Nephron progenitor cell (in vitro differentiated cells): ENCODE data around the gene NRG2.

Experiments used
- DNase-seq: peaks from one replicate; pipeline ENCODE4 v3.0.0; 2021
- H3K27ac Mint-ChIP-seq: 2 replicates; pipeline ENCODE4 v1.8.0; 2021; ENCODE audit warnings: mild to moderate bottlenecking, moderate library complexity, mixed read lengths
- H3K27me3 Mint-ChIP-seq: 2 replicates; pipeline ENCODE4 v1.8.0; 2021; ENCODE audit warnings: mild to moderate bottlenecking, low read depth, mixed read lengths; ENCODE audit not compliant: poor library complexity
- H3K36me3 Mint-ChIP-seq: 2 replicates; pipeline ENCODE4 v1.8.0; 2021; ENCODE audit warnings: low read depth, mixed read lengths
- H3K4me1 Mint-ChIP-seq: 2 replicates; pipeline ENCODE4 v1.8.0; 2021; ENCODE audit warnings: mixed read lengths
- H3K4me3 Mint-ChIP-seq: 2 replicates; pipeline ENCODE4 v1.8.0; 2021; ENCODE audit warnings: mild to moderate bottlenecking, moderate library complexity, mixed read lengths
- H3K9me3 Mint-ChIP-seq: 2 replicates; pipeline ENCODE4 v1.8.0; 2021; ENCODE audit warnings: mild to moderate bottlenecking, moderate library complexity, mixed read lengths
- TF ChIP-seq, protein P1 (sequence below): fragments of 200-600 bp; sonication (generic); IDR thresholded peaks from 2 replicates; pipeline ENCODE4 v1.5.0; 2021; ENCODE audit warnings: antibody characterized with exemption

Gene NRG2

DNA sequence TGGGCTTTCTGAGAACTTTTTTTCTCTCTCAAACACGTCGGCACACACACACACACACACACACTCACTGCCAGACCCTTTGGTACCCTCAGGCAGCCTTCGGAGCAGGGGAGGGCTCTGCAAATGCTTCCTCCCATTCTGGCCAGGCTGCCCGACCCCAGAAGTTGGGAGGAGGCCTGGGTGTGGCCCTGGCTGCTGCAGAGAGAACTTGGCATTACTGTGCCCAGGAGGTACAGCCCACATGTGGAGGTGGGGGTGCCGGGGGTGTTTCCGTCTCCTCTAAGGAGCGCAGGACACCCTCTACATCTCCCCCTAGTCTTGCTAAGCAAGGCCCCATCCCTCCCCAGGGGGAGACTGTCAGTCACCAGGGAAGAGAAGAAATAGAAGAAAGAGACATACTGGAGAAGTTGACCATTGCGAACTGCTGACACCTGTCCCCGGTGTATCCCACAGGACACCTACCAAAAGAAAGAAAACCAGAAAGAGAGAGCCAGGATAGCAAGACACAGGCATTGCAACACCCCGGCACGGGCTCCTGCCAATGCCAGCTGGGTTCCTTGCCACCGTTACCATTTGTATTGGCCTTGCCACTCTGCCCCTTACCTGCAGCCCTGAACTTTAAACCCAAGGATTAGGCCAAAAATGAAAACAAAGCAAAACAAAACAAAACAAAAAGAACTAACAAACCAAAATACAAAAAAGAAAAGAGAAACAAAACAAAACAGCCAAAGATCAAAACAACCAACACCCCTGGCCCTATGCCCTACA is 178.2 kb downstream of the NRG2 start:
- Mint-ChIP-seq H3K4me3 (no peak overlapping the region), H3K9me3 (no peaks in the 10 kb centered on the region), H3K36me3 (no peaks in the 10 kb centered on the region), H3K4me1 (no peaks in the 10 kb centered on the region), H3K27ac (no peak overlapping the region), H3K27me3 (peaks cover 38% of the 10 kb centered on the region)
- TF ChIP-seq, protein P1, sequence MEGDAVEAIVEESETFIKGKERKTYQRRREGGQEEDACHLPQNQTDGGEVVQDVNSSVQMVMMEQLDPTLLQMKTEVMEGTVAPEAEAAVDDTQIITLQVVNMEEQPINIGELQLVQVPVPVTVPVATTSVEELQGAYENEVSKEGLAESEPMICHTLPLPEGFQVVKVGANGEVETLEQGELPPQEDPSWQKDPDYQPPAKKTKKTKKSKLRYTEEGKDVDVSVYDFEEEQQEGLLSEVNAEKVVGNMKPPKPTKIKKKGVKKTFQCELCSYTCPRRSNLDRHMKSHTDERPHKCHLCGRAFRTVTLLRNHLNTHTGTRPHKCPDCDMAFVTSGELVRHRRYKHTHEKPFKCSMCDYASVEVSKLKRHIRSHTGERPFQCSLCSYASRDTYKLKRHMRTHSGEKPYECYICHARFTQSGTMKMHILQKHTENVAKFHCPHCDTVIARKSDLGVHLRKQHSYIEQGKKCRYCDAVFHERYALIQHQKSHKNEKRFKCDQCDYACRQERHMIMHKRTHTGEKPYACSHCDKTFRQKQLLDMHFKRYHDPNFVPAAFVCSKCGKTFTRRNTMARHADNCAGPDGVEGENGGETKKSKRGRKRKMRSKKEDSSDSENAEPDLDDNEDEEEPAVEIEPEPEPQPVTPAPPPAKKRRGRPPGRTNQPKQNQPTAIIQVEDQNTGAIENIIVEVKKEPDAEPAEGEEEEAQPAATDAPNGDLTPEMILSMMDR, result no peak
- no peak for DNase-seq

DNA sequence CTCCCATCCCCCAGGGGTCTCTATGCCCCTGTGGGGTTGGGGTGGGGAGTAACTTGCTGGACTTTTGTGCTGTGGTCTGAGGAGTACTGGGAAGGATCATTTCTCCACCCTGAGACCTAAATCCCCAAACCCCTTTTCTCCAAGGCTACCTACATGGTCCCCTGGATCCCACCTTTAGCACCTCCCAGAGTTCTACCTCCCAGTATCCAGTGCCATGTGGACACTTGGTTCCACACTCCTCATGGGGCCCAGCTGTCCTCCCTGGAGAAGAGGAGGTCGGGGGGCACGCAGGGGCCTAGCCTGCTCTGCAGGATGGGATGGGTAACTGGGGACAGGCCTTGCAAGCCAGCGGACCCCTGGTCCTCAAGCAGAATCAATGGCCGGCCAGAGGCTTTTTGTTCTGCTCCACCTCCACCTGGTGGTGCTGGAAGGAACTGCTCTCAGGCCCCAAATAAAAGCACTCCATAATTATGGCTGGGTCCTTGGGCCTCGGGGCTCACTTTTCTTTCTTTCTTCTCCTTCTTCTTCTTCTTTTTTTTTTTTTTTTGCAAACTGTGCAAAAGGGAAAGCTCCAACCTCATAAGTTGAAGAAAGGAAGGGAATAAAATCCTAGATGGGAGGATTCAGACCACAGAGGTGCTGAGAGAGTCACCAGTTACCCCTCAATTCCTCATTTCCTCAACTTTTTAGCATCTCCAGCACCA is 179.1 kb downstream of the NRG2 start:
- TF ChIP-seq, protein P1, result peak; percentile 93
- H3K36me3 Mint-ChIP-seq, result no peaks in the 10 kb centered on the region
- H3K4me1 Mint-ChIP-seq, result no peaks in the 10 kb centered on the region
- H3K27me3 Mint-ChIP-seq, result peaks cover 35% of the 10 kb centered on the region
- no peak overlapping the region for H3K4me3 Mint-ChIP-seq
- no peaks in the 10 kb centered on the region for H3K9me3 Mint-ChIP-seq
- DNase-seq, result peak; percentile 80
- H3K27ac Mint-ChIP-seq, result no peak overlapping the region

DNA sequence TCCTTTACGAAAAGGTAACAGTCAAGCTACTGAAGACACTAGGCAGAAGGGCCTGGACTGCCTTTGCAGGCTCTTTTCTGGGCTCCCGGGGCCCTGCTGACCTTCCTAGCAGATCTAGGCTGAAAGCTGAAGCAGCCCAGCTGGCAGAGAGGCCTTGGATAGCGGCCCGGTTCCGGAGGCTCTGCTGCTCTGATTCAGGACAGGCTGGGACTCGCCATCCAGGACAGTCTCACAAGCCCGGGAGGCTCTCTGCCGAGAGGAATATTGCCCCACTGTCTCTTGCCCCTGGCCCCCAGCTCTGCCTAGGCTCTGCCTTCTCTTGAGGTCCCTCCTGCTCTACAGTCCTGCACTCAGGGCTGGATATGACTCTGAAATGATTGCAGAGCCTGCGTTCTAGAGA is 179.7 kb downstream of the NRG2 start:
- no peaks in the 10 kb centered on the region for H3K4me1 Mint-ChIP-seq
- TF ChIP-seq, protein P1, result no peak
- H3K9me3 Mint-ChIP-seq, result no peaks in the 10 kb centered on the region
- no peaks in the 10 kb centered on the region for H3K36me3 Mint-ChIP-seq
- DNase-seq, result no peak
- H3K4me3 Mint-ChIP-seq, result no peak overlapping the region
- no peak overlapping the region for H3K27ac Mint-ChIP-seq
- H3K27me3 Mint-ChIP-seq, result peaks cover 30% of the 10 kb centered on the region

DNA sequence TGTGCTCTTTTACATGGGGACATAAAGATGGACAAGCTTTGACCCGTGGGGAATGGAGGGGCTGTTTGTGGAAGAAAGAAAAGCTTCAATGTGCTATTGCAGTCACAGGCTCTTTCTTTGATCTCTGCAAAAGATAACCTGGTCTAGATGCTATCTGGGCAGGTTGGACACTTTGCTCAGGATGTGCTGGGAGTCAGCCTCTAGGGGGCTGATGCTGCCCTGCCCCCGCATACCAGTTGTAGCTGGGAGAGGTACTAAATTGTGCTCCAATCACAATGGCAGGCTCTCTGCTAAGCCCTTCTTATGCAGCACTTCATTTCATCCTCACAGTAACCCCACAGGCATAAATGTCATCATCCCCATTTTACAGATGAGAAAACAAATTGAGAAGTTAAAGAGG is 180.3 kb downstream of the NRG2 start:
- H3K27me3 Mint-ChIP-seq, result peaks cover 27% of the 10 kb centered on the region
- no peaks in the 10 kb centered on the region for H3K36me3 Mint-ChIP-seq
- no peak overlapping the region for H3K4me3 Mint-ChIP-seq
- TF ChIP-seq, protein P1, result no peak
- no peaks in the 10 kb centered on the region for H3K4me1 Mint-ChIP-seq
- no peaks in the 10 kb centered on the region for H3K9me3 Mint-ChIP-seq
- no peak for DNase-seq
- no peak overlapping the region for H3K27ac Mint-ChIP-seq

DNA sequence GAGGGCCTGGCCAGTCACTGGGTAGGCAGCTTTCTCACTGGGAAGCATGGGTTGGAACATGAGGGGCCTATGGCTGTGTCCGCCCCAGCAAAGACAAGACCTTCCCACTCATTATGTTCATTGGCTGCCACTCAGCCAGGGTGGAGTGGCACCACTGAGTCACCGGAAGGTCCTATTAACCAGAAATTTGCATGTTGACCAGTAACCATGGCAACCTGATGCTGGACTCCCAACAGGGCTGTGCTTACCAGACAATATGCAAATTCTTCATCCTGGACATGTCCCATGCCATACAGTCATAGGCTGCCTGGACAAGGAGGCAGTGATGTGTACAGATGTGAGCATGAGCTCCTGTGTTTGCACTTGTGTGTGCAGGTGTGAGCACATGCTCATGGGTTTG is 180.8 kb downstream of the NRG2 start:
- no peaks in the 10 kb centered on the region for H3K4me1 Mint-ChIP-seq
- H3K27me3 Mint-ChIP-seq, result peaks cover 23% of the 10 kb centered on the region
- TF ChIP-seq, protein P1, result no peak
- no peak overlapping the region for H3K27ac Mint-ChIP-seq
- no peaks in the 10 kb centered on the region for H3K36me3 Mint-ChIP-seq
- no peak for DNase-seq
- H3K9me3 Mint-ChIP-seq, result no peaks in the 10 kb centered on the region
- H3K4me3 Mint-ChIP-seq, result no peak overlapping the region

DNA sequence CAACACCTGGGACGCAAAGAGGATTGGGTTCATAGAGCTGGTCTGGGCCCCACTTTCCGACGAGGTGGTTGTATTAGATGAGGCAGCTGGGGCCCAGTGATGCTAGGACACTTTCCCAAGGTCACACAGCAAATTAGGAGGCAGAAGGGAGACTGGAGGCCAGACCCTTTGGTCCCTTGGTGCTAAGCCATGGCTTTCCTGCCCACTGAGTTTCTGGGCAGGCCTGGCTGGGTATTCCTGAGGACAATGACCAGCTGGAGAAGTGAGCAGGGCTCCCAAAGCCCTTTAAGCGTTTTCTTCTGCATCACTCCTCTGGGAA is 181.3 kb downstream of the NRG2 start:
- Mint-ChIP-seq H3K4me3 (no peak overlapping the region), H3K27me3 (peaks cover 20% of the 10 kb centered on the region), H3K4me1 (no peaks in the 10 kb centered on the region), H3K27ac (no peak overlapping the region), H3K9me3 (no peaks in the 10 kb centered on the region), H3K36me3 (no peaks in the 10 kb centered on the region)
- no peak for DNase-seq
- TF ChIP-seq, protein P1, result no peak
